Amniotic stem cell (primary cell): ENCODE data around the gene HAO2.
"Not testable (repeated sequence)": the region's sequence is repeated elsewhere in the genome, so short reads cannot be mapped to it uniquely, and the experiment has no call there.

Experiments
- DNase-seq: peaks from one replicate; lab custom pipeline; 2025; lab: John Stamatoyannopoulos, UW

The HAO2 gene

GRCh38 chr1:119368554-119368953 lies at the start of gene HAO2:
TSS of gene HAO2 (plus strand) at chr1:119368785. CDS start at chr1:119381086, 12,301 bp downstream.
- no peak for DNase-seq

DNA sequence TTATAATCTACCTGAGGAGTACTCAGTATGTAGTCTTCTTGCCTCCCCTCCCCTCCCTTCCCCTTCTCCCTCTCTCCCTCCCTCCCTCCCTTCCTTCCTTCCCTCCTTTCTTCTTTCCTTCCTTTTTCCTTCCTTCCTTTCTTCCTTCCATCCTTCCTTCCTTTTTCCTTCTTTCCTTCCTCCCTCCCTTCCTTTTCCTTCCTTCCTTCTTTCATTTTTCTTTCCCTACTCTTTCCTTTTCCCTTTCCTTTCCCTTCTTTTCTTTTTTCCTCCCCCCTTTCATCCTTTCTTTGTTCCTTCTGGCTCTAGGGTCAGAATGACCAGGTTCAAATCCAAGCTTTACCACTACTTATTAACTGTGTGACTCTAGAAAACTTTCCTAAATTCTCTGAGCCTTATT lies 48.5 kb upstream of the HAO2 start:
- DNase-seq = no peak

DNA sequence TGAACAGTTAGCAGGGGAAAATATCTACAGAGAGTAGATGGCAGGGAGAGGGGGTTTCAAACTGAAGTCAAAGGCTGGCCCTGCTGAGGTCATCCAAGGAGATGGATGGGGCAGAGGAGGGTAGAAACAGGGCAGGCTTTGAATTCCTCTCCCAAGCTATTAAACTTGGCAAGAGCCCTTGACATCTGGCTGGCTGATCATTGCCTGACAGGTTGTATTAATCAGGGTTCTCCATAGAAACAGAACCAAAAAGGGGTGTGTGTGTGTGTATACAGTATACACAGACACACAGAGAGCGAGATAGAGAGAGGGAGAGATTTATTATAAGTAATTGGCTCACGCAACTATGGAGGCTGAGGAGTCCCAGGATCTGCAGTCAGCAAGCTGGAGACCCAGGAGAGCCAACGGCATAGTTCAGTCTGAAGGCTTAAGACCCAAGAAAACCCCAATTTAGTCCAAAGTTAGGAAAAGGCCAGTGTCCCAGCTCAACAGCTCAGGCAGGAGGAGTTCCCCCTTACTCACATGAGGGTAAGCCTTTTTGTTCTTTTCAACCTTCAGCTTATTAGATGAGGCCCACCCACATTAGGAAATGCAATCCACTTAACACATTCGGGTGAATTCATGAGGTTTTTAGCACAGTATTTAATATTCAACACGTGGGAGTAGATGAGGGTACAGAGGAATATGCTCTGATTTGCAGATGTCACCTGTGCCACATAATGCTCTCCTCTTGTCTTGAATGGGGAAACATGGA lies 46.7 kb upstream of the HAO2 start:
- no peak for DNase-seq

- no peak for DNase-seq
Measured at GRCh38 chr1:119323216-119323982, 45.2 kb upstream of the HAO2 start.

GRCh38 chr1:119324198-119324597 lies 44.4 kb upstream of the HAO2 start:
- no peak for DNase-seq

DNA sequence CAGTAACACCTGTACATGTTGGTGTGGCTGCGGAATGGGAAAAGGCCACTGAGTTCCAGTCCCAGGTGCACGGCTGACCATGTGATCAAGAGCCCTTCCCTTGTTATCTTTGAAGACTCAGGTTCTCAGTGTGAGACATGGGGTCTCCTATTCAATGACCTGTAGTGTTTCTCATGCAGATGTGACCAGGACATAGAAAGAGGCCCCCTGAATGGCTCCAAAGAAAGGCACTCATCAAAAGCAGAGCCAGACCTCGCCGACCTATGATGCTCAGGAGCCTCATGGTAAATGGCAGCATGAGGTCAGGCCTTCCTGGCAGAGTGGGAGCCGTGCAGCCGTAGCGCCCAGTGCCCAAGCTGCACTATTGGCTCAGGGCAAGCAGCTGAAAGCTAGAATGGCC lies 42.3 kb upstream of the HAO2 start:
- no peak for DNase-seq

- no peak for DNase-seq
Measured at GRCh38 chr1:119327094-119327449, 41.5 kb upstream of the HAO2 start.

DNA sequence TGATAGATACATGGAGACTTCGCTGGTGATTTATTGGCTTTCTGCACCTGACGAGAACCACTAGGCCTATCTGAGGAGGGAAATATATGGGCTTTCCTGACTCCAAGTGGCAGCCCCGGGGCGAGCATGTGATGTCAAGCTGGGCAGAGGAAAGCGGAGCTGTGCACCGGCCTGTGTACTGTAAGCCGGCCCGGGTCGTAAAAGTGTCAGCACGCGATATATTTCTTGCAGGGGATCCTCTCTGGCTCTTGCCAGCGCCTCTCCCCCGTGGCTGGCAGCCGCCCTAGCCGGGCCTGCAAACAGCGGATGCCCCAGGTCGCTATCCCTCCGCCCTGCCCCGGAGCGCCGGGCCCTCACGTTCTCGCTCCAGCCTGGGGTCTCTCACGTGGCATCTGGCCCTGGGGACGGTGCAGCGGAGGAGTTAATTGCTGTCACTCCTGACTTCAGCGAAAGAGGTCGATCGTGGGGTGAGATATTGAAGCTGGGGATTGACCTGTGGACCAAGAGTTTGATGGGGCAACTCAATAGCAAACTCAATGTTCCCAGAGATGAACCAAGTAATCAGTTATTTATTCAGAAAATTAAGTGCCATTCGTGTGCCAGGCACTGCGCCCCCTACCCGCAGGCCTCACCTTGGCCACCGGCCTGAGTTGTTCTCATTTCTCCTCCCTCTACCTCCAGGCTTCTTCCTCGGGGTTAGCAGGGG lies 41.0 kb upstream of the HAO2 start:
- no peak for DNase-seq

GRCh38 chr1:119329541-119330461 lies 38.8 kb upstream of the HAO2 start:
- DNase-seq = no peak

GRCh38 chr1:119330466-119331189 lies 38.0 kb upstream of the HAO2 start:
- no peak for DNase-seq

GRCh38 chr1:119331190-119331515 lies 37.4 kb upstream of the HAO2 start:
- no peak for DNase-seq

DNA sequence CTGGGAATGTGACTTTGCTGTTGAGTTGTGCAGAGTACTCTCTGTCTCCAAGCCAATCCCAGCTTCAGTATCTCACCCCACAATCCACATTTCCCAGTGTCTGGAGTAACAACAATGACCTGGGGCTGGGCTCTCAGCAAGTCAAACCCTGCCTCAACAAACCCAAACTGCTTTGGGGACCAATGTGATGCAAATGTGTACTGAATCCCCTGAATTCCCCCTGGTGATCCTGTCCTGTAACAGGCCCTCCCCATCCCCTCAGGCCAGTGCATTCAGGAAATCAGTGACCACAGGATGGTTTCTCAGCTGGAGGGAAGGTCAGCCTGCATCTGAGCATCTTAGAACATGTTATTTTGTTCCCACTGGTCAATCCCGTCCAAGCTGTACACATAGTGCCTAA lies 36.7 kb upstream of the HAO2 start:
- no peak for DNase-seq

DNA sequence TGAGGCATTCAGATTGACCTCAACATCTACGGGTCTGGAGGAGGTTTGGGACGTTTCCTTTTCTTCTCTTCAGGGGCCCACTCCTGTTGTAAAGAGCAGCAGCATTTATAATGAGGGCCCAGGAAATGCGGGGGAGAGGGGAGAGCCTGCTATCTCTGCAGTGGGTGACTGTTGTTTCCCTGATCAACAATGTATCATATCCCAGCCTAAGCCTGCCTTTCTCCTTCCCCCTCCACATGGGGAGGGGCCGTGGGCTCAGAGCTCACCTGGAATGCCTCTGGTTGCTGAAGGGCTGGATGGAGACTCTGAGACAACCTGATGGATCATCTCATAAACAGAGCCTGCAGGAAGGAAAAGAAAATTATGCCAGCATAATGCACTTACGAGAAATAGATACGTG lies 36.0 kb upstream of the HAO2 start:
- no peak for DNase-seq

- no peak for DNase-seq
Measured at GRCh38 chr1:119333163-119333896, 35.3 kb upstream of the HAO2 start.

DNA sequence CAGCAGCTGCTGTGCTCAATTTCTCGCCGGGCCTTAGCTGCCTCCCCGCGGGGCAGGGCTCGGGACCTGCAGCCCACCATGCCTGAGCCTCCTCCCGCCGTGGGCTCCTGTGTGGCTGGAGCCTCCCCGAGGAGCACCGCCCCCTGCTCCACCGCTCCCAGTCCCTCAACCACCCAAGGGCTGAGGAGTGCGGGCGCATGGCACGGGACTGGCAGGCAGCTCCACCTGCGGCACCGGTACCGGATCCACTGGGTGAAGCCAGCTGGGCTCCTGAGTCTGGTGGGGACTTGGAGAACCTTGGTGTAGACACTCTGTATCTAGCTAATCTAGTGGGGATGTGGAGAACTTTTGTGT lies 34.7 kb upstream of the HAO2 start:
- not testable (repeated sequence) for DNase-seq

DNA sequence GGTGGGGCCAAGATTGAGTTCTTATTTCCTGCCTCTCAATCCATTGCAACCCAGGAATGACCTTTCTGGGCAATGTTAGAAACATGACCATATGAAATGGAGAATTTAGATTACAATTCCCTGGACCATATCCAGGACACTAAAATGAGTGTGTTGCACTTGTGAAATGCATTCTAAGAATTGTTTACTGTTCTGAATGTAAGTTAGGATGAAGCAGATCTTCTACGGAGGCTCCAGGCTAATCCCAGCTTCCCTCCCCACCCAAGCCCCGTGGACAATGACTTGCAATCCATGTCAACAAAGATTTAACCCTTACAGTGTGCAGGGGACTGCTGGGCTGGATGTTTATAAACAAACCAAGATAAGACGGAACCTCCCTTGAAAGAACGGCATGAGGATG lies 31.7 kb upstream of the HAO2 start:
- no peak for DNase-seq

- DNase-seq = no peak
Measured at GRCh38 chr1:119338004-119338403, 30.6 kb upstream of the HAO2 start.

- no peak for DNase-seq
Measured at GRCh38 chr1:119338757-119339156, 29.8 kb upstream of the HAO2 start.

GRCh38 chr1:119340861-119341261 lies 27.7 kb upstream of the HAO2 start:
- DNase-seq = no peak

DNA sequence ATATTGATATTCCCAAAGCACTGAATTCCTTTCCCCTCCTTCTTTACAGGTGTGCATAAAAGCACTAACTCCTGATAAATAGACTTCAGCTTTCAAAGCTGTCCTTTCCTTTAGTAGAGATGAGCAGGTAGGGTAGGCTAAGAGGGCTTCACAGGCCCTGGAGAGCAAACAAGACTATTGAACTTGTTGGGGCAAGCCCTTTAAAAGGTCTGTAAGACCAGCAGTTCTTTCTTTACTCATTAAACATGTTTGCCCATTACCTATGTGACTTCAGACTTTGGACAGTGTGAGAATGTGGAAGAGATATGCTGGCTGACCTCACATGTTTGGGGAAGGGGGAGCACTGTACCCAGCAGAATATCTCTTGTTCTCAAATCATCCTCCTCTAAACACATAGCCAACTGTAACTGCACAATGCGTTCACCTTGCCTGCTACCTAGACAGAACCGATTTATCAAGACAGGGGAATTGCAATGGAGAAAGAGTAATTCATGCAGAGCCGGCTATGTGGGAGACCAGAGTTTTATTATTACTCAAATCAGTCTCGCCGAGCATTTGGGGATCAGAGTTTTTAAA lies 27.1 kb upstream of the HAO2 start:
- DNase-seq = no peak
